Fibroblast of gingiva (primary cell): ENCODE results near the gene EIF3I.

Experiments
- DNase-seq: peaks from one replicate; pipeline ENCODE4 v3.0.0-alpha.2; 2011; ENCODE audit warnings: low read depth

The EIF3I gene

DNA sequence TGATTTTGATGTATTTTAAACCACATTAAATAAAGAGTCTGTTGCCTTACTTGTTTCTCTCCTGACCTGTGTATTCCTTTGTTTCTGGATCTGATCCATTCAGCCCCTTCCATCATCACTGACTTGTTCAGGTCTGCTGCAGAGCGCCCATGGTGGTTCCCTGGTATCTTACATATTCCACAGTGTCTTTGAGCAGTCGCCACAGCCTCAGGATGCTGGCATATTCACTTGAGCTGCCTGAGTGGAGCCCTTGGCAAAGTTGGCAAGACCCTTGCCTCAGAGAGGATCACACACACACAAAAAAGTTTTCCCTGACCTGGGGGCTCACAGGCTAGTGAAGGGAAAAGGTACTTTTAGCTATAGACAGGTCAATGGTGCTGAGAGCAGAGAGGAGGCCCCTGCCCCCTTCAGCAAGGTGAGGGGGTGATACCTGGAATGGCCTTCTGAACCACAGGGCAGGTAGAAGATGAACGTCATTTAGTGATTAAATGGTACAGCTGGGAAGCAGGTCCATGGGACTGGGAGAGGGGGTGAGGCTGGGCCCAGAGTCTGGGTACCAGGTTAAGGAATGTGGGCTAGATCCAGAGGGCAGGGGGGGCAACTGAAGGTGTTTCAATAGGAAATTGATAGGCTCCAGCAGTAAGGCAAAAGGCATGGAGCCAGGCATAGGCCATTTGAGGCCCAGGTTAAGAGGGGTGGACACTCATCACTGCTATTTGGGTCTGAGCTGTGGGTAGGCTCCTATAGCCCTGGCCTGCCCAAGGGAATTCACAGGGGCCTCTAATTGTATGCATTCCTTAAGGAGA is 23.8 kb upstream of the EIF3I start:
- no peak for DNase-seq

DNA sequence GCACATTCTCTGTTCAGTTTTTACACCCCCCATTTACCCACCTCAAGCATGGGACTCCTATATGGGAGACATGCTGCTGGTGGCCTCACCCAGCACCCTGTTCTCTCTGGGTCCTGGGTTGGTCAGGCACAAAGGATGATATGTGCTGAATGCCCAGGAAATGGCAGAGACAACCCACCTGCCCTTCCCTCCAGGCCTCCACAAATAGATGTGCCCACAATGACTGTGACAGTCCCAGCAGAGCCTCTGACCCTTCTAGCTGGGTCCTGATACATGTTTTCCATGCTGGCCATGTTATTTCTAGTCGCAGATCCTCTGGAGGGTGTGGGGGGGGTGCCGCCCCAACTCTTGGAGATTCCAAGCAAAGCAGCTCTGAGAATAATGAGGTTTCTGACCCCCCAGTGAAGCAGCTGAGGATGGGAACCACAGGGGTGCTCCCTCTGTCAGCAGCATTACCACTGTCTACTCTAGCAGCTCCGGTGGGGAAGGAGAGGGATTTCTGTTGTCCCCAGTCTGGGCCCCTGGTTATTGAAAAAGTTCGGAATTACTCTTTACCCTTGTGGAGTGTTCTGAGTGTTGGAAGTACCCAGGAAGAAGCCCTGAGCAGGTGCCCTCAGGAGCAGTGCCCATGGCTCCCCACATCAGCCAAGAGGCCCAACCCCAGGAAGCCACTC is 23.0 kb upstream of the EIF3I start:
- DNase-seq, result no peak

- DNase-seq, result peak; percentile 45
These were observed 22.5 kb upstream of the EIF3I start for GRCh38 chr1:32199717-32200072.

DNA sequence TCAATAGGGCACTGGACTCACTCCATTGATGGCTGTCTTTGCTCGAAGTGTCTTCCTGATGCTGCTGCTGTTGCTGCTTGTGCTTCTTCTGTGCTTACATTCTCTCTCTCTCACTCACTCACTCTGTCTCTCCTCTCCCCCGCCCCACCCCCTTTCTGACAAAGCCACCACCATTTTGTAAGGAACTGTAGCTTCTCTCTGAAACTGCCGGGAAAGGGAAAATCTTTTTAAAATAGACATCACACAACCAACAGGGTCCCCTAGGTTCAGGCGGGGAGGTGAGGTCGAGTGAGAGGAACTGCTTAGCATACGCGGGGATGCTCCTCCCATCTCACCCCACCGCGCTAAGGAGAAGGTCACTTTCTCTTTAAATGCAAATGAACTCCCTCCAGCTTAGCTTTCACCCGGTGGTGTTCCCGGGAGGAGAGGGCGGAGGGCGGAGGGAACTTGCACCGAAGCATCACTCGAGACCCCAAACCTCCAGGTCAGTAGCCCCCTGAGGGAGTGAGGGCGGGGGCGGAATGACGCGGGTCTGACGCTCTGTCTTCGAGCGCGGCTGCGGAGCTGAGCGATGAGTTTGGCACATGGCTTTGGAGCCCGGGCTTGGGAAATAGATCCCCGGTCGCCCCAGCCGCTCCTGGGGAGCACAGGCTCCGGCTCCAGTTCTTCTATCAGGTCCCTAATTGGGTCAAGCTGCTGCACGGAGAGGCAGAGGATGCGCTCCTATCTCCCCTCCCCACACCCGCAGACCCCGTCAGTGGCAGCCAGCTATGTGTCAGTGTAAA is 21.8 kb upstream of the EIF3I start, which contains the start of gene CCDC28B:
CCDC28B (plus strand) TSS at position 370 of the 785 bp plus-strand sequence. CDS start 1,341 bp downstream, outside the sequence.
- DNase-seq, result peak; percentile 67

GRCh38 chr1:32201011-32201855 is 21.0 kb upstream of the EIF3I start:
- DNase-seq, result peak; percentile 44

DNA sequence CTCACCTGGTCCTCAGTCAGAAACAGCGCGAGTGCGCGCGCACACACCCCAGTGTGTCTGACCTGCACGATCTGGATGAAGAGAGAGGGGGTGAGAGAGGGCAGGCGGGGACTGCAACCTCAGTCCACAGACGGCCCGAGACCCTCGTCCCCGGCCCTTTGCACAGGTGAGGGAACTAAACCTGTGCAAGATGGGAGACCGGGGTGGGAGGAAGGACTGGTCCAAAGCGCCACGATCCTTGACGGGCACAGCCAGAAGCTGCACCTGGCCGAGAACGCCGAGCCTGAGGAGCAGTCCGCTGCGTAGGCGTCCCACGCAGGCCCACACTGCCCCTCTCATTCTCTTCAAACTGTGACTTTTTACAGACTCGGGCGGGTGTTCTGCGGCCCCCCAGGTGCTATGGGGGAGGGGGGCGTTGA is 17.3 kb upstream of the EIF3I start:
- no peak for DNase-seq

DNA sequence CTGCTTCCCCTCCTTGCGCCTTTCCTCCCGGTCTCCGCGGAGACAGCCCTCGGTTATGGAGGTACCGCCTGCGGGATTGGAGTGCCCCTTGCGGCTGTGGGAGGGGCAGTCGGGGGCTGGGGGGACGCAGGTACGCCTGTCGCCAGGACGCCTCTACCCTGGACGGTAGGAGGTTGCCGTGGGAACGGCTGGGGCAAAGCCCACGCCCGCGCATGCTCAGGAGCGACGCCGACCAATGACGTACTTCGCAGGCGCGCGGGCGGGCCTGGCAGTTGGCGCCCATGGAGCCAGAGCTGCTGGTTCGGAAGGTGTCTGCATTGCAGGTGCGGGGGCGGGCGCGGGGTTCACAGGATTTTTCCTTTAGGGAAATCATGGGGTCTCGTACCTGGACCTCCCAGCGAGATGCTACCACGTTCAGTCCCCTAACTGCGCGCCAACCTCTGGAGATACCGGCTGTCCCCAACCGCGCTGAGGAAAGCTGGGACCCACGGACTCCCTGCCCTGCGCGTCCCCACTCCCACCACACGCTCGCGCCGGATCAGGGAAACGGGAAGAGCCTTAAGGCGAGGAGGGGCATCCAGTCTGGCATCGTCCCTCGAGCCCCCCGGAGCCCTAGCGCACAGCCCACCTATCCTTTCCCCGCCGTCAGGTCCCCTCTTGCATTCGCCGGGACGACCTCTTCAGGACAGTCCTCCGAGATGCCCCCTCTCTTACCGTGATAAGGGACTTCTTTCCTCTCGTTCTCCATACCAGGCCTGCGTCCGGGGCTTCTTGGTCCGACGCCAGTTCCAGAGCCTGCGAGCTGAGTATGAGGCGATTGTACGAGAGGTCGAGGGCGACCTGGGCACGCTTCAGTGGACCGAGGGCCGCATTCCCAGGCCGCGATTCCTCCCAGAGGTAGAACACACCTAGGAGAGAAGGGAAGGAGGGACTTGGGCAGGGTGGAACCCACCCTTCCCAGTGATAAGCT is 16.5 kb upstream of the EIF3I start, which contains the start of gene IQCC:
IQCC (plus strand) TSS at position 271 of the 970 bp plus-strand sequence; CDS start at position 282, 11 bp downstream.
- DNase-seq, result peak; percentile 72

GRCh38 chr1:32208469-32208868 is 13.7 kb upstream of the EIF3I start:
- DNase-seq, result no peak

DNA sequence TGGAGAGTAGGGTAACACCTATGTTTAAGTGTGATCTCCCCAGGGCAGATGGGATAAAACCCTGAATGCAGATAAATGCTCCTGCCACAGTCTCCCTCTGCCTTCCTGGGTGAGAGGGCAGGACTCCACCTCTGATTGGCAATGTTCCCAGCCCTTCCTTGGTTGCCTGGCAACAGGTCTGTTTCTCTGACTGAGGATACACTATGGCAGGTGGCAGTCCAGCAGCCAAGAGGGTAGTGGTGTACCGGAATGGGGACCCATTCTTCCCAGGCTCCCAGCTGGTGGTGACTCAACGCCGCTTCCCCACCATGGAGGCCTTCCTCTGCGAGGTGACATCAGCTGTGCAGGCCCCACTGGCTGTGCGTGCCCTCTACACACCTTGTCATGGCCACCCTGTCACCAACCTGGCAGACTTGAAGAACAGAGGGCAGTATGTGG is 13.3 kb upstream of the EIF3I start, which contains the start of gene DCDC2B:
DCDC2B (plus strand) TSS at position 199 of the 438 bp plus-strand sequence; CDS start at position 204, 5 bp downstream.
- DNase-seq, result no peak

DNA sequence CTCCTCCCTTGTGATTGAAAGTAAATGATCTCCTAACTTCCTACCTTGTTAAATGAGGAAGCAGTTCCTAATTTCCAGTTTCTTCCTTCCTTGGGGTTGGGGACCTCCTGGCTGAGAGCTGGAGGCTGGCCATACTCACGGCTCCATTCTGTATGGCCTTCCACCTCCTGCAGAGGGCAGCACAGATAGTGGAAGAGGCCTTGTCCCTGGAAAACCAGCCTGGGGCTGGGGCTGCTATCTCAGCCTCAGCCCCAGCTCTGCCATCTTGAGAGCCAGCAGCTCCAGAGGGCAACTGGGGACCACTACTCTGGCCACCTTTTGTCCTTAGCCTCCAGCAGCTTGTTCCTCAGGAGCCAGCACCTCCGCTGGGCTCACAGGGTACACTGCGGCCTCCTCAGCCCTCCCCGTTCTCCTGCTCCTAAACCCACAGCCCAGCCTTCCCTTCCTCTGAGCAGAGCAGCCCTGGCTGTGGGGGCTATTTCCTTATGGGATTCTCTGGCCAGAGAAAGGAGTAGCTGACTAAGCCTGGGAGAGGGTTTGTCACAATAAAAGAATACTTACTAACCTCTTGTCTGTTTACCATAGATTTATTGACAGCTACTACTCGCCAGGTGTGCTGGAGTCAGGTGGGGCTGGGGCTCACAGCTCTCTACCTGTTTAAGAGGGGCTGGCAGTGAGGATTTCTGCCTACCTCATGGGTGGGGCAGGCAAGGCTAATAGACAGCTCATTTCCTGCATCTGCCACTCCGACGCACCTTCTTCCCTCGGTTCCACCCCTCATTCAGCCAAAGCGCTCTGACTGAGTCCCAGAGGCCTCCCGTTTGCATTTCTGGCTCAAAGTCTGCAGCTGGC is 6.4 kb upstream of the EIF3I start:
- peak; percentile 47 for DNase-seq

DNA sequence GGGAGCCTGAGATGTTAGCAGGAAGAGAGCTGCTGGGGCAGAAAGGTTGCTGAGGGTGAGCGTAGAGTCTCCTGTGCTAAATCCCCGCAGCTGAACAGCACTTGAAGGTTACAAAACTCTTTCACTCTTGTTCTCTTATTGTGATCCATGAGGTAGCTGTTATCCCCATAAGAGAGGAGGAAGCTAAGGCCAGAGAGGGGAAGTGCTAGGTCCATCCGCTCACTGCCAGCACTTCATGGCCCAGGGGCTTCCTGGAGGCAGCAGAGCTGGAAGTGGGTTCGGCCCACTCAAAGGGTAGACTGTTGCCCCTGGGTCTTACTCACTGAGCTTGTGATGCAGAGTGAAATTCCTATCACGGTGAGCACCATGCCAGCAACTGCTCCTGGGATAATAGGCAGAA is 5.6 kb upstream of the EIF3I start:
- no peak for DNase-seq

- DNase-seq, result peak; percentile 69
These were observed 3.2 kb upstream of the EIF3I start for GRCh38 chr1:32219022-32219421.

GRCh38 chr1:32220746-32221580 is 1.2 kb upstream of the EIF3I start:
- DNase-seq, result no peak

DNA sequence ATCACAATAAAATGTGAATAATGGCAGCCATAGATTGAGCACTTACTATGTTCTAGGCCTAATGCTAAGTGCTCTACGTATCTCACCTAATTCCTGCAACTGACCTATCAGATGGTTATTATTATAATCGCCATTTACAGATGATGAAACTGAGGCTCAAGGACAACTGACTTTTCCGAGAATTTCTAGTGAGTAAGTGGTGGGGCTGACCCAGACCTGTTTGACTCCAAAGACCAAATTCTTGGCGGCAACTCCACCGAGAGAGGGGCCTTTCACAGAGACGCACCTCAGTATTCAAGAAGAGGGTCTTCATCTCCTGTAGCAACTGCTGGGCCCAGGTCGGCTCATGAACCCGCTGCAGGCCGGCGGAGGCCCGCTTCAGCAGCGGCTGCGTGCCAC is 627 bp upstream of the EIF3I start:
- no peak for DNase-seq

GRCh38 chr1:32223683-32224082 is 1.5 kb downstream of the EIF3I start:
- DNase-seq, result no peak

GRCh38 chr1:32224285-32224684 is 2.1 kb downstream of the EIF3I start:
- no peak for DNase-seq

GRCh38 chr1:32228771-32229170 is 6.6 kb downstream of the EIF3I start:
- DNase-seq, result no peak

GRCh38 chr1:32231843-32232432 is 9.7 kb downstream of the EIF3I start:
- no peak for DNase-seq
